Astrocyte of the spinal cord (primary cell): ENCODE results near the gene KBTBD12.

Source experiments
- DNase-seq: peaks from one replicate; pipeline ENCODE4 v3.0.0; 2011; ENCODE audit warnings: low read depth, low spot score
- H3K4me3 ChIP-seq: 2 replicates; pipeline ENCODE4 v1.5.1; 2011; ENCODE audit warnings: low read depth, mild to moderate bottlenecking, low read length, moderate library complexity
- CTCF ChIP-seq: IDR thresholded peaks from 2 replicates; pipeline ENCODE4 v1.5.1; 2012; ENCODE audit warnings: low read depth, mild to moderate bottlenecking, low read length, inconsistent platforms
- in situ Hi-C: cut with HindIII; loops from 2 replicates; pipeline ENCODE4 v1.10.0; 2017; ENCODE audit warnings: low sequenced_read_pairs

Gene KBTBD12

GRCh38 chr3:127948211-127948610 is 33.2 kb downstream of the KBTBD12 start:
- in situ Hi-C loops, result no loop called here
- no peak overlapping the region for H3K4me3 ChIP-seq
- DNase-seq, result no peak

GRCh38 chr3:127949446-127950055 is 34.5 kb downstream of the KBTBD12 start:
- no peak for TF ChIP-seq CTCF
- in situ Hi-C loops, result no loop called here
- no peak for DNase-seq
- H3K4me3 ChIP-seq, result no peak overlapping the region

More at GRCh38 chr3:127948211-127948610, 33.2 kb downstream of the KBTBD12 start:
- TF ChIP-seq CTCF, result no peak

- in situ Hi-C loops, result no loop called here
- no peak overlapping the region for H3K4me3 ChIP-seq
- DNase-seq, result peak; percentile 38
- TF ChIP-seq CTCF, result no peak
These were observed 36.2 kb downstream of the KBTBD12 start for GRCh38 chr3:127951276-127951675.

- in situ Hi-C loops, result no loop called here
- peak; percentile 11 for DNase-seq
- H3K4me3 ChIP-seq, result no peak overlapping the region
- no peak for TF ChIP-seq CTCF
These were observed 38.3 kb downstream of the KBTBD12 start for GRCh38 chr3:127953091-127954035.

- no peak for DNase-seq
- no peak for TF ChIP-seq CTCF
- in situ Hi-C loops, result no loop called here
- no peak overlapping the region for H3K4me3 ChIP-seq
These were observed 39.6 kb downstream of the KBTBD12 start for GRCh38 chr3:127954640-127955039.

GRCh38 chr3:127955728-127956127 is 40.7 kb downstream of the KBTBD12 start:
- H3K4me3 ChIP-seq, result no peak overlapping the region
- no peak for DNase-seq
- in situ Hi-C loops, result no loop called here
- no peak for TF ChIP-seq CTCF
